ENCODE data around the gene ILF2.
"Not testable (repeated sequence)": the region's sequence is repeated elsewhere in the genome, so short reads cannot be mapped to it uniquely, and the experiment has no call there.

The ILF2 gene

GRCh38 chr1:153670859-153671627 is at the start of gene ILF2:
Gene ILF2 (minus strand): TSS chr1:153670993. CDS start chr1:153670922, 71 bp downstream.
- DNase-seq (ENCODE audit: low read depth in 2 of 2, low spot score in 1 of 2) = peak; percentile 92 to 95

DNA sequence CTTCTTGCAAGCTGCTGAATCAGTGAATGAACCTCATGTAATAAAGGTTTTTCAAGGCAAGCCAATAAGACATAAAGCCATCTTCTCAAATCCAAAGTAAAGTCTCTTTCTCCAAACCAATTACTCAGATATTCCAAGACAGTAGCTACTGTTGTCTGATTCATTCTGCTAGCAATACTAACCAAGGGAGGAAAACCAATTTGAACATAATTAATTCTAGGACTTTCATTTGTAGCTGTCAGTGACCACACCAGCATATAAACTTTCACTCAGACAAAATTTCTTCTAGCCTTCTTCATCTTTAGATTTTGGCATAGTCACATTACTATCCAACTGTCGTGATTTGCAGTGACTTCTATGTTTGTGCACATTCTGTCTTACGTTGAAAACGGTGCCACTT is 46.5 kb upstream of the ILF2 start:
- no peak for DNase-seq (ENCODE audit: low read depth in 2 of 2, low spot score in 1 of 2)

DNA sequence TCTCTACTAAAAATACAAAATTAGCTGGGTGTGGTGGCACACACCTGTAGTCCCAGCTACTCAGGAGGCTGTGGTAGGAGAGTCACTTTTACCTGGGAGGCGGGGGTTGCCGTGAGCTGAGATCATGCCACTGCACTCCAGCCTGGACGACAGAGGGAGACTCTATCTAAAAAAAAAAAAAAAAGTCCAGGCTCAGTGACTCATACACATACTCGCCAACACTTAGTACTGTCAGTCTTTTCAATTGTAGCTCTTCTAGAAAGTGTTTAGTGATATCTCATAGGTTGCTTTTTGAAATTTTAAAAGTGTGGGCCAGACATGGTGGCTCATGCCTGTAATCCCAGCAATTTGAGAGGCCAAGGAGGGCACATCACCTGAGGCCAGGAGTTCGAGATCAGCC is 45.4 kb upstream of the ILF2 start:
- DNase-seq (ENCODE audit: low read depth in 2 of 2, low spot score in 1 of 2) = not testable (repeated sequence)

- no peak for DNase-seq (ENCODE audit: low read depth in 2 of 2, low spot score in 1 of 2)
These were observed 40.2 kb upstream of the ILF2 start for GRCh38 chr1:153711026-153711425.

DNA sequence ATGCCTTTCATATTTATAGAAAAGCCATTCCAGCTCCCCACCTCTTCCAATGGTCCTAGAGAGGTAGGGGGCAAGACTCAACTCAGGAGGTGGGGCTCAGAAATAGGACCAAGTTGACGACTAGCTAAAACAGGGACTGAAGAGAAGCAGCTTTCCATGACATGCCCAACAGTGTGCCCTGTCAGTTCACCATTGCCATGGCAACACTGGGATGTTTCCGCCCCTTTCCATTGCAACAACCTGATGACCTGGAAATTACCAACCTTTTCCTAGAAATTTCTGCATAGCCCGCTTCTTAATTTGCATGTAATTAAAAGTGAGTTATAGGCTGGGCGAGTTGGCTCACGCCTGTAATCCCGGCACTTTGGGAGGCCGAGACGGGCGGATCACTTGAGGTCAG is 34.7 kb upstream of the ILF2 start:
- no peak for DNase-seq (ENCODE audit: low read depth in 2 of 2, low spot score in 1 of 2)

GRCh38 chr1:153699768-153700167 is 29.0 kb upstream of the ILF2 start:
- no peak for DNase-seq (ENCODE audit: low read depth in 2 of 2, low spot score in 1 of 2)

- DNase-seq (ENCODE audit: low read depth in 2 of 2, low spot score in 1 of 2) = no peak
These were observed 28.3 kb upstream of the ILF2 start for GRCh38 chr1:153698923-153699714.

DNA sequence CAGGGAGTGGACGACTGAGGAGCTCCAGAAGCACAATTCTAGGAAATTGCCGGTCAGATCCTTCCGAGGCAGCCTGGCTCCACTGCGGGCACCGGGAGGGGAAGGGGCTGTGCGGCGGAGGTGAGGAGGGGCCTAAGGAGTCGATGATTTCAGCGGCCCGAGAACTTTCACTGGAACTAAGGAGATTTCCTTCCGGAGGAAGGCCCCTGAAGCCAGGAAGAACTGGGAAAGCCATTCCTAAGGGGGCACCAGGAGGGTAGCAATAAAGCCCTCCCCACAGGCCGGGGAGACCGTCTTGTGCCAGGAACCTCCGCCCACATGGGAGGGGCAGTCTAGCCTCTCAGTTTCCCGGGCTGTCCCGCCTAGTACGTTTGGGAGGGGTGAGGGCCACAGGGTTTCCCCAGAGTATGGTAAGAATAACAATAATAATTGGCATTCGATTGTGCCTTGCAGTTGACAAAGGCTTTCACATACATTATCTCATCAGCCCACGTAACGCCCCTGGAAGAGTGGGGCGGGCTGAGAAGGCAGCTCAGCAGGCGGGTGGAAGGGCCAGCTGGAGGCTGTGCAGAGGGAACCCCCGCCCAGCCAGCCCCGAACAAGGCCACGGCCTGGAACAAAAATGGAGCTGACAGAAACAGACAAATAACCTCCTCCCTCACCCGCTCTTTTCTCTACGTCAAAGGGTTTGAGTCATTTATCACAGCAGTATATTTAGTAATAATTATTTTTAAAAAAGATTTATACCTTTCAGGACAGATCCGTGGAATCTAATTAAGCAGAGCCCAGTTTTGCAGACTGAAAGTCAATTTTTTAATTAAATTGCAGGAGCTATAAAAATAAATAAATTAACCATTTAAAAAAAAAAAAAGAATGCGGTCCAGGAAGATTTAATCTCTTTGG is 27.5 kb upstream of the ILF2 start:
- DNase-seq (ENCODE audit: low read depth in 2 of 2, low spot score in 1 of 2) = no peak

- DNase-seq (ENCODE audit: low read depth in 2 of 2, low spot score in 1 of 2) = no peak
These were observed 26.6 kb upstream of the ILF2 start for GRCh38 chr1:153697191-153698019.

- no peak for DNase-seq (ENCODE audit: low read depth in 2 of 2, low spot score in 1 of 2)
These were observed 25.9 kb upstream of the ILF2 start for GRCh38 chr1:153696741-153697140.

DNA sequence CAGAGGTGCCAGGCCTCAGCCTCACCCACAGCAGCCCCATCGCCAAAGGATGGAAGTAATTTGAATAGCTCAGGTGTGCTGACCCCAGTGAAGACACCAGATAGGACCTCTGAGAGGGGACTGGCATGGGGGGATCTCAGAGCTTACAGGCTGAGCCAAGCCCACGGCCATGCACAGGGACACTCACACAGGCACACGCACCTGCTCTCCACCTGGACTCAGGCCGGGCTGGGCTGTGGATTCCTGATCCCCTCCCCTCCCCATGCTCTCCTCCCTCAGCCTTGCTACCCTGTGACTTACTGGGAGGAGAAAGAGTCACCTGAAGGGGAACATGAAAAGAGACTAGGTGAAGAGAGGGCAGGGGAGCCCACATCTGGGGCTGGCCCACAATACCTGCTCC is 22.7 kb upstream of the ILF2 start:
- no peak for DNase-seq (ENCODE audit: low read depth in 2 of 2, low spot score in 1 of 2)

DNA sequence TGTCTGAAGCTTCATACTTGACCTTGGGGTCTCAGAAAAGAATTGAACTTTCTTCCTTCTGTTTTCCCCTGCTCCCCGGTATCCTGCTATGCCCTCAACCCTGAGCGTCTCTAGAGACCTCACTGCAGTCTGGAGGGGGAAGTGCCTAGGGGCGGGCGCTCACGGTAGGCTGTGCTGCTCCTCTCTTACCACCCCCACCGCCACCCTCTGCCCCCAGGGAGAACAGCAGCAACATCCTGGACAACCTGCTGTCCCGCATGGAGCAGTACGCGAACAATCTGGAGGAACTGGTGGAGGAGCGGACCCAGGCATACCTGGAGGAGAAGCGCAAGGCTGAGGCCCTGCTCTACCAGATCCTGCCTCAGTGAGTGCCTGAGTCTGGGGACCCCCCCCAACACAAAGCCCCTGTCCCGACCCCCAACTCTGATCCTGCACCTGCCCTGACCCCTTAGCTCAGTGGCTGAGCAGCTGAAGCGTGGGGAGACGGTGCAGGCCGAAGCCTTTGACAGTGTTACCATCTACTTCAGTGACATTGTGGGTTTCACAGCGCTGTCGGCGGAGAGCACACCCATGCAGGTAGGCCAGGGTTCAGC is 18.0 kb upstream of the ILF2 start:
- no peak for DNase-seq (ENCODE audit: low read depth in 2 of 2, low spot score in 1 of 2)

DNA sequence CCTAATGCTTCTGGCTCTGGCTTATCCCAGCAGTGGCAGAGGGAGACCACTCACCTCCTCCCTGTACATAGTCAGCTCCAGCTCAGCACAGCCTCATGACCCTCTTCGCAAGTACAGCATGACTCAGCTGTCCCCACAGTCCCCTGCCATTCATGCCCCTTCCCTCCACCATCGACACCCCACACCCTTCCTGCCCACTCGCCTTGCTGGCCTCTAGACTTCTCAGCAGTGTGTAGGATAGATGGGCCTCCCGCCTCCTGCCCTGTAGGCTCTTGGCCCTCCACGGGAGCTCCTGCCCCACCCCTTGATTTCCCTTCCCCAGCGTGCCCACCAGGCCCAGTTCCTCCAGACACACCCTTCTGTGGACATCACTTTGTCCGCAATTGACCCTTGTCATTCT is 17.5 kb upstream of the ILF2 start:
- DNase-seq (ENCODE audit: low read depth in 2 of 2, low spot score in 1 of 2) = no peak

DNA sequence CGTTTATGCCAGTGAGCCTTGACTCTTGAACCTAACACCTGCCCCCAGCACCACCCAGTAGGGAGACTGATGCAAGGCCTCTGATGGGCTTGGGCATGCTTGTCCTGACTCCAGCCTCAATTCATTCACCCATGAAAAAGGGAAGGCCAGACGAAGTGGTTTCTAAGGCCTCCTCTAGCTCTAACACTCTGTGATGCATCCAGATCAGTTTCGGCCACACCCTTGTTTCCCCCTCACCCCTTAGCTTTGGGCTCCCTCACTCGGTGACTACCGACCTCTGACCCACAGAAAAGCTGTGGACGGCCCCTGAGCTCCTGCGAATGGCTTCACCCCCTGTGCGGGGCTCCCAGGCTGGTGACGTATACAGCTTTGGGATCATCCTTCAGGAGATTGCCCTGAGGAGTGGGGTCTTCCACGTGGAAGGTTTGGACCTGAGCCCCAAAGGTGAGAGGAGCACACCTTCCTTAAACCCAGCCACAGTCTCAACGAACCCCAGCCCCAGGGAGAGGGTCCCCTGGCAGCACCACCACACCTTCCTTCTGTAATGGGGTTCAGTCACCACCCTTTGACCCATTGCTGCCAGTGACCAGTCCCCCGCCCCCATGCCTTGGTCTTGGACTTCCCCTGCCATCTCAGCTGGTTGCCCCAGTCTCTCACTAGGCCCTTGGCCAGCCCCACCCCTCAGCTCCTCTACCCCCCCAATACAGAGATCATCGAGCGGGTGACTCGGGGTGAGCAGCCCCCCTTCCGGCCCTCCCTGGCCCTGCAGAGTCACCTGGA is 16.7 kb upstream of the ILF2 start:
- DNase-seq (ENCODE audit: low read depth in 2 of 2, low spot score in 1 of 2) = no peak

- DNase-seq (ENCODE audit: low read depth in 2 of 2, low spot score in 1 of 2) = no peak
These were observed 14.9 kb upstream of the ILF2 start for GRCh38 chr1:153685544-153686340.

DNA sequence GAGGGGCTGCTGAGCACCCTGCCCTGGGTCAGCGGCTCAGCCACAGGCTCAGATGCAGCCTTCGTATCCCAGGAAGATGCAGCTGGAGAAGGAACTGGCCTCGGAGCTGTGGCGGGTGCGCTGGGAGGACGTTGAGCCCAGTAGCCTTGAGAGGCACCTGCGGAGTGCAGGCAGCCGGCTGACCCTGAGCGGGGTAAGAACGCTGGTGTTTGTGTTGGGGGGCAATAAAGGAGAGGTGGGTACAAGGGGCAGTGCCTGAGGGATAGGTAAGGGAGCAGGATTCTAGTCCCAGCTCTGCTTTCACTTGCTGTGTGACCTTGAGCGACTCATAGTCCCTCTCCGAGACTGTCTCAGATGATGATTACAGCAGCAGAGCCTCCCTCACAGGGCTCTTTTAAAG is 14.1 kb upstream of the ILF2 start:
- DNase-seq (ENCODE audit: low read depth in 2 of 2, low spot score in 1 of 2) = no peak

- DNase-seq (ENCODE audit: low read depth in 2 of 2, low spot score in 1 of 2) = no peak
These were observed 13.1 kb upstream of the ILF2 start for GRCh38 chr1:153683854-153684253.

GRCh38 chr1:153682730-153683129 is 11.9 kb upstream of the ILF2 start:
- DNase-seq (ENCODE audit: low read depth in 2 of 2, low spot score in 1 of 2) = no peak

- DNase-seq (ENCODE audit: low read depth in 2 of 2, low spot score in 1 of 2) = no peak
These were observed 9.3 kb upstream of the ILF2 start for GRCh38 chr1:153680120-153680403.

All from stimulated activated CD8-positive, alpha-beta memory T cell treated with anti-CD3 and anti-CD28 coated beads, Interleukin-4, amount 100 ng/mL, for 1 hour (primary cell).